ENCODE data around the gene NLGN3.

Gene NLGN3

GRCh38 chrX:71166461-71166860 is 21.8 kb downstream of the NLGN3 start:
- H3K27me3 ChIP-seq (ENCODE audit: insufficient read depth, low read length, poor library complexity, severe bottlenecking) = no peaks in the 10 kb centered on the region
- H3K4me1 ChIP-seq (ENCODE audit: insufficient read depth, low read length, poor library complexity, severe bottlenecking) = peaks cover 11% of the 10 kb centered on the region
- no peaks in the 10 kb centered on the region for H3F3A ChIP-seq (ENCODE audit: low read depth)
- no peak overlapping the region for H2AFZ ChIP-seq (ENCODE audit: low read length)
- no peaks in the 10 kb centered on the region for H3K9me2 ChIP-seq (replicated peaks; ENCODE audit: low read depth, low read length)
- no peaks in the 10 kb centered on the region for H4K20me1 ChIP-seq (ENCODE audit: insufficient read depth, low read length, poor library complexity, severe bottlenecking)
- no peak overlapping the region for H3K9ac ChIP-seq (ENCODE audit: low read depth, low read length, poor library complexity, severe bottlenecking)
- no peaks in the 10 kb centered on the region for H3K9me3 ChIP-seq (ENCODE audit: insufficient read depth, low read depth, low read length)
- TF ChIP-seq EZH2phosphoT487 (IDR thresholded peaks at IDR 0.05; ENCODE audit: borderline replicate concordance) (no peak), CTCF (conservative IDR thresholded peaks at IDR 0.05; ENCODE audit: low read length) (no peak)
- H3K4me2 ChIP-seq (ENCODE audit: low read depth, low read length, poor library complexity, severe bottlenecking) = no peak overlapping the region
- no peak overlapping the region for H3K4me3 ChIP-seq (ENCODE audit: low read length, poor library complexity, severe bottlenecking)
- no peaks in the 10 kb centered on the region for H3K36me3 ChIP-seq (ENCODE audit: insufficient read depth, low read length)
- no peaks in the 10 kb centered on the region for H3K79me2 ChIP-seq (ENCODE audit: insufficient read depth, low read length)

- H3K27me3 ChIP-seq (ENCODE audit: insufficient read depth, low read length, poor library complexity, severe bottlenecking) = no peaks in the 10 kb centered on the region
- peaks cover 16% of the 10 kb centered on the region for H3K4me1 ChIP-seq (ENCODE audit: insufficient read depth, low read length, poor library complexity, severe bottlenecking)
- H3K36me3 ChIP-seq (ENCODE audit: insufficient read depth, low read length) = no peaks in the 10 kb centered on the region
- H4K20me1 ChIP-seq (ENCODE audit: insufficient read depth, low read length, poor library complexity, severe bottlenecking) = no peaks in the 10 kb centered on the region
- no peak overlapping the region for H3K4me2 ChIP-seq (ENCODE audit: low read depth, low read length, poor library complexity, severe bottlenecking)
- TF ChIP-seq EZH2phosphoT487 (IDR thresholded peaks at IDR 0.05; ENCODE audit: borderline replicate concordance) = no peak
- TF ChIP-seq CTCF (conservative IDR thresholded peaks at IDR 0.05; ENCODE audit: low read length) = no peak
- H3K4me3 ChIP-seq (ENCODE audit: low read length, poor library complexity, severe bottlenecking) = no peak overlapping the region
- no peaks in the 10 kb centered on the region for H3K9me3 ChIP-seq (ENCODE audit: insufficient read depth, low read depth, low read length)
- no peaks in the 10 kb centered on the region for H3K9me2 ChIP-seq (replicated peaks; ENCODE audit: low read depth, low read length)
- no peak overlapping the region for H3K9ac ChIP-seq (ENCODE audit: low read depth, low read length, poor library complexity, severe bottlenecking)
- no peak overlapping the region for H2AFZ ChIP-seq (ENCODE audit: low read length)
- no peaks in the 10 kb centered on the region for H3K79me2 ChIP-seq (ENCODE audit: insufficient read depth, low read length)
- H3F3A ChIP-seq (ENCODE audit: low read depth) = no peaks in the 10 kb centered on the region
These were observed 22.6 kb downstream of the NLGN3 start for GRCh38 chrX:71167031-71167781.

GRCh38 chrX:71168134-71168533 is 23.5 kb downstream of the NLGN3 start:
- Histone ChIP-seq H3K4me3 (ENCODE audit: low read length, poor library complexity, severe bottlenecking) (no peak overlapping the region), H3K79me2 (ENCODE audit: insufficient read depth, low read length) (no peaks in the 10 kb centered on the region), H3K36me3 (ENCODE audit: insufficient read depth, low read length) (no peaks in the 10 kb centered on the region), H3K4me1 (ENCODE audit: insufficient read depth, low read length, poor library complexity, severe bottlenecking) (peaks cover 16% of the 10 kb centered on the region), H3F3A (ENCODE audit: low read depth) (no peaks in the 10 kb centered on the region), H2AFZ (ENCODE audit: low read length) (no peak overlapping the region), H3K9me2 (replicated peaks; ENCODE audit: low read depth, low read length) (no peaks in the 10 kb centered on the region), H3K9ac (ENCODE audit: low read depth, low read length, poor library complexity, severe bottlenecking) (no peak overlapping the region), H3K27me3 (ENCODE audit: insufficient read depth, low read length, poor library complexity, severe bottlenecking) (no peaks in the 10 kb centered on the region), H3K4me2 (ENCODE audit: low read depth, low read length, poor library complexity, severe bottlenecking) (no peak overlapping the region), H3K9me3 (ENCODE audit: insufficient read depth, low read depth, low read length) (no peaks in the 10 kb centered on the region), H4K20me1 (ENCODE audit: insufficient read depth, low read length, poor library complexity, severe bottlenecking) (no peaks in the 10 kb centered on the region)
- no peak for TF ChIP-seq CTCF (conservative IDR thresholded peaks at IDR 0.05; ENCODE audit: low read length)
- no peak for TF ChIP-seq EZH2phosphoT487 (IDR thresholded peaks at IDR 0.05; ENCODE audit: borderline replicate concordance)
